HepG2 (cell line): Measurements from ENCODE around the gene GUCA2B. TPM values are rescaled to one million over a fixed set of nuclear protein-coding genes. Genes with fewer than 3 reads are reported as not detected.

Experiments
- ATAC-seq: fragments of 200-7000 bp; cut with Tn5 transposase; 3 replicates; pipeline ENCODE4 v1.9.1; 2020; ENCODE audit warnings: mild to moderate bottlenecking, moderate library complexity
- BruUV-seq: library from RNA; stranded (reverse); fragments of 400-500 nt; replicated peaks from 2 replicates; lab custom pipeline; 2021; lab: Mats Ljungman, UMichigan
- CTCF ChIA-PET: fragments of 300-600 bp; formaldehyde crosslinking; extraction: SDS; loops from one replicate; lab custom pipeline; 2021; ENCODE audit warnings: low total read pairs, inconsistent platforms, low intra/inter-chr PET ratio; lab: Yijun Ruan, JAX
- POLR2A ChIA-PET: fragments of 350-600 bp; sonication (Branson Sonifier 250); formaldehyde crosslinking; loops from one replicate; lab custom pipeline; 2020; ENCODE audit warnings: antibody characterized with exemption, inconsistent platforms; lab: Yijun Ruan, JAX
- DNase-seq: peaks from one replicate; pipeline ENCODE4 v3.0.0-alpha.2; 2015; ENCODE audit warnings: low spot score
- FAIRE-seq: peaks from 3 replicates; lab custom pipeline; 2011; peaks lifted over from hg19 to GRCh38; lab: Jason Lieb, UNC
- H2AFZ ChIP-seq: one replicate; pipeline ENCODE4 v1.6.1; 2011; ENCODE audit warnings: low read length, inconsistent platforms
- H3K27ac ChIP-seq: fragments of 300-600 bp; 3 replicates; pipeline ENCODE4 v1.8.0; 2011; ENCODE audit warnings: mixed run types, mild to moderate bottlenecking, mixed read lengths, low read length, inconsistent platforms; ENCODE audit not compliant: insufficient read depth; ENCODE audit errors: extremely low read length
- H3K27me3 ChIP-seq, 2 experiments: fragments of 200-600 bp in 1 of 2; 2 replicates in 1 of 2; 3 replicates in 1 of 2; pipeline versions ENCODE4 v1.6.0 to v1.8.0; 2011; ENCODE audit warnings: low read length in 2 of 2, mild to moderate bottlenecking in 2 of 2, moderate library complexity in 2 of 2, inconsistent platforms in 1 of 2; ENCODE audit not compliant: insufficient read depth in 2 of 2, control insufficient read depth in 1 of 2
- H3K36me3 ChIP-seq, 2 experiments: fragments of 200-600 bp in 1 of 2; replicated peaks in 1 of 2; 2 replicates in 1 of 2; 3 replicates in 1 of 2; pipeline versions ENCODE4 v1.5.1 to v1.8.0; 2011; ENCODE audit warnings: low read length in 2 of 2, inconsistent platforms in 1 of 2; ENCODE audit not compliant: insufficient read depth in 2 of 2, control insufficient read depth in 1 of 2
- H3K4me1 ChIP-seq: 2 replicates; pipeline ENCODE4 v1.5.1; 2012; ENCODE audit warnings: low read length, inconsistent platforms; ENCODE audit not compliant: insufficient read depth
- H3K4me2 ChIP-seq: 2 replicates; pipeline ENCODE4 v1.6.0; 2011; ENCODE audit warnings: low read depth, low read length, inconsistent platforms
- H3K4me3 ChIP-seq, 3 experiments: fragments of 200-600 bp in 1 of 3; sonication (generic), shearing (Covaris generic) in 1 of 3; replicated peaks in 1 of 3; 2 replicates each; pipeline ENCODE4 v1.5.1; 2011 to 2016; ENCODE audit warnings: low read length in 3 of 3, inconsistent platforms in 2 of 3, low read depth in 2 of 3, mild to moderate bottlenecking in 2 of 3, control low read depth in 1 of 3, mixed read lengths in 1 of 3; ENCODE audit not compliant: insufficient read depth in 1 of 3
- H3K79me2 ChIP-seq: one replicate; pipeline ENCODE4 v1.6.1; 2011; ENCODE audit warnings: low read length, inconsistent platforms; ENCODE audit not compliant: insufficient read depth
- H3K9ac ChIP-seq: 2 replicates; pipeline ENCODE4 v1.6.0; 2011; ENCODE audit warnings: mild to moderate bottlenecking, low read depth, low read length, inconsistent platforms; ENCODE audit not compliant: insufficient read depth
- H3K9me3 ChIP-seq: 2 replicates; pipeline ENCODE4 v1.5.1; 2012; ENCODE audit warnings: mild to moderate bottlenecking, low read length
- H4K20me1 ChIP-seq: 2 replicates; pipeline ENCODE4 v1.6.0; 2011; ENCODE audit warnings: inconsistent platforms, mild to moderate bottlenecking, low read length, moderate library complexity; ENCODE audit not compliant: insufficient read depth
- CCDC6 ChIP-seq: sonication (generic); formaldehyde crosslinking; IDR thresholded peaks from 2 replicates; pipeline ENCODE4 v1.8.1; 2022; ENCODE audit warnings: mild to moderate bottlenecking, missing genetic modification reagents, moderate library complexity
- EP300 ChIP-seq, 3 experiments: sonication (generic) in 1 of 3; formaldehyde crosslinking in 1 of 3; IDR thresholded peaks; 2 replicates each; pipeline versions ENCODE4 v1.5.1 to v1.6.1; 2011 to 2020; ENCODE audit warnings: low read depth in 2 of 3, low read length in 2 of 3, borderline replicate concordance in 1 of 3, improper control_type of control experiment in 1 of 3, mild to moderate bottlenecking in 1 of 3, missing genetic modification reagents in 1 of 3, moderate library complexity in 1 of 3
- ESRRA ChIP-seq: sonication (generic); formaldehyde crosslinking; IDR thresholded peaks from 2 replicates; pipeline ENCODE4 v1.5.1; 2020; ENCODE audit warnings: mild to moderate bottlenecking, low read depth, missing genetic modification reagents
- LCORL ChIP-seq, 2 experiments: fragments of 450-650 bp in 1 of 2; sonication (generic) in 1 of 2; formaldehyde crosslinking in 1 of 2; IDR thresholded peaks; 2 replicates each; pipeline versions ENCODE4 v1.5.0 to v1.6.1; 2017 to 2020; ENCODE audit warnings: antibody characterized with exemption in 1 of 2, missing genetic modification reagents in 1 of 2
- ZFP62 ChIP-seq: sonication (generic); formaldehyde crosslinking; IDR thresholded peaks from 2 replicates; pipeline ENCODE4 v1.4.0; 2020; ENCODE audit warnings: missing genetic modification reagents
- ZNF143 ChIP-seq: sonication (generic); formaldehyde crosslinking; IDR thresholded peaks from 2 replicates; pipeline ENCODE4 v1.4.0; 2020; ENCODE audit warnings: missing genetic modification reagents
- ZNF260 ChIP-seq: sonication (generic); formaldehyde crosslinking; IDR thresholded peaks from 2 replicates; pipeline ENCODE4 v1.4.0; 2020; ENCODE audit warnings: missing genetic modification reagents, low read depth, mild to moderate bottlenecking, borderline replicate concordance
- ZNF292 ChIP-seq: sonication (generic); formaldehyde crosslinking; IDR thresholded peaks from 2 replicates; pipeline ENCODE4 v1.8.1; 2022; ENCODE audit warnings: mild to moderate bottlenecking, low read depth, missing genetic modification reagents, borderline replicate concordance
- ZNF512 ChIP-seq: sonication (generic); formaldehyde crosslinking; IDR thresholded peaks from 2 replicates; pipeline ENCODE4 v1.4.0; 2020; ENCODE audit warnings: mild to moderate bottlenecking, missing genetic modification reagents
- ZNF550 ChIP-seq: sonication (generic); formaldehyde crosslinking; IDR thresholded peaks from 2 replicates; pipeline ENCODE4 v1.4.0; 2020; ENCODE audit warnings: mild to moderate bottlenecking, missing genetic modification reagents, borderline replicate concordance
- ZSCAN21 ChIP-seq: sonication (generic); formaldehyde crosslinking; IDR thresholded peaks from 2 replicates; pipeline ENCODE4 v1.8.0; 2022; ENCODE audit warnings: mild to moderate bottlenecking, missing genetic modification reagents, moderate library complexity, borderline replicate concordance
- WGBS: methylation state at CpG from one replicate; pipeline ENCODE4 v1.1.6; 2017; ENCODE audit warnings: low lambda C conversion rate; 5-methylcytosine and 5-hydroxymethylcytosine counted together
- in situ Hi-C: cut with HindIII; loops from 2 replicates; pipeline ENCODE4 v1.10.0; 2017; ENCODE audit warnings: low pct_unique_long_range_greater_than_20kb; ENCODE audit not compliant: extremely low pct_ligation_motif_present
- intact Hi-C: fragments of 100-400 bp; cut with micrococcal nuclease; formaldehyde crosslinking; loops from one replicate; pipeline ENCODE4 v1.10.0; 2022; ENCODE audit not compliant: unreplicated experiment
- polyA plus RNA-seq, 8 experiments: library from polyadenylated mRNA; depleted of rRNA in 3 of 8; stranded (reverse) in 7 of 8; unstranded in 1 of 8; fragments of >200 nt; fragmentation: Illumina TruSeq in 4 of 8; extraction: Trizol in 4 of 8; gene quantifications; 2 replicates each; pipeline versions ENCODE4 v1.2.1 to v1.2.3, GENCODE V29; 2011 to 2016; ENCODE audit warnings: low read depth in 4 of 8, missing spikeins in 1 of 8, mixed read lengths in 1 of 8; ENCODE audit not compliant: insufficient read depth in 1 of 8
- total RNA-seq, 5 experiments: library from RNA; depleted of rRNA; stranded (reverse); fragments of >200 nt; fragmentation: Illumina TruSeq; extraction: Trizol; gene quantifications; 2 replicates each; pipeline ENCODE4 v1.2.3, GENCODE V29; 2016; ENCODE audit warnings: low read depth in 1 of 5

The GUCA2B gene
- total and polyA plus RNA-seq, 2 of the 13 experiments (the other 11 are each of a cell fraction or from before 2014, with no cell fraction given) = not detected

GRCh38 chr1:42189931-42190853 is 37.0 kb downstream of the GUCA2B start:
- ATAC-seq (no peak), FAIRE-seq (no peak), DNase-seq (no peak)
- intact Hi-C loops (no loop called here), in situ Hi-C loops (no loop called here)
- Histone ChIP-seq H3K27ac (no peak overlapping the region), H2AFZ (no peak overlapping the region), H3K4me2 (no peak overlapping the region), H3K79me2 (no peaks in the 10 kb centered on the region), H3K4me1 (0 out of 2 replicates have a peak, but pooled peaks cover 7% of the 10 kb centered on the region), H4K20me1 (no peaks in the 10 kb centered on the region), H3K9ac (no peak overlapping the region), H3K27me3 (no peaks in the 10 kb centered on the region), H3K4me3 (no peak overlapping the region), H3K36me3 (peaks cover 17 to 75% of the 10 kb centered on the region in 2 experiments), H3K9me3 (no peaks in the 10 kb centered on the region)
- ChIA-PET CTCF (no interaction called here), POLR2A (no interaction called here)
- TF ChIP-seq ZNF143 (CRISPR knock-in tag) (no peak), EP300 (IDR thresholded peaks at IDR 0.05; ENCODE audit: low read depth in 2 of 2, low read length in 2 of 2) (no peak), EP300 (CRISPR knock-in tag; IDR thresholded peaks at IDR 0.05; ENCODE audit: borderline replicate concordance) (no peak), CCDC6 (CRISPR knock-in tag) (no peak), ZNF260 (CRISPR knock-in tag) (no peak), LCORL (IDR thresholded peaks at IDR 0.05) (no peak), LCORL (CRISPR knock-in tag; IDR thresholded peaks at IDR 0.05) (no peak), ZNF292 (CRISPR knock-in tag) (no peak), ZNF512 (CRISPR knock-in tag) (no peak), ZNF550 (CRISPR knock-in tag) (no peak), ESRRA (CRISPR knock-in tag) (no peak), ZFP62 (CRISPR knock-in tag) (no peak), ZSCAN21 (CRISPR knock-in tag) (no peak)
- WGBS = 97% methylated on average over 6 of the region's 6 CpGs
- BruUV-seq = no TSS peak
